PFSK-1 (cell line): ENCODE measurements around the gene VWA2.

Experiments used
- FOXP2 ChIP-seq: optimal IDR thresholded peaks from 2 replicates; pipeline ENCODE3; 2011; ENCODE audit warnings: borderline replicate concordance, control low read depth, inconsistent platforms; ENCODE audit not compliant: insufficient read depth; ENCODE audit errors: extremely low read length, extremely low read depth
- POLR2AphosphoS5 ChIP-seq: IDR thresholded peaks from 2 replicates; pipeline ENCODE4 v1.6.1; 2012; ENCODE audit warnings: low read depth, mild to moderate bottlenecking, control low read depth, low read length, moderate library complexity
- REST ChIP-seq, 2 experiments: IDR thresholded peaks; 2 replicates each; pipeline versions ENCODE4 v1.6.1 to v1.8.0; 2011 to 2012; ENCODE audit warnings: low read depth in 2 of 2, low read length in 2 of 2, control low read depth in 1 of 2, inconsistent platforms in 1 of 2, mild to moderate bottlenecking in 1 of 2, moderate library complexity in 1 of 2; ENCODE audit not compliant: insufficient read depth in 1 of 2
- SIN3A ChIP-seq: IDR thresholded peaks from 2 replicates; pipeline ENCODE4 v1.6.1; 2012; ENCODE audit warnings: mild to moderate bottlenecking, low read length, moderate library complexity, borderline replicate concordance; ENCODE audit not compliant: insufficient read depth
- TAF1 ChIP-seq: IDR thresholded peaks from 2 replicates; pipeline ENCODE4 v1.6.1; 2012; ENCODE audit warnings: low read length, control low read depth, borderline replicate concordance; ENCODE audit not compliant: insufficient read depth

The VWA2 gene

DNA sequence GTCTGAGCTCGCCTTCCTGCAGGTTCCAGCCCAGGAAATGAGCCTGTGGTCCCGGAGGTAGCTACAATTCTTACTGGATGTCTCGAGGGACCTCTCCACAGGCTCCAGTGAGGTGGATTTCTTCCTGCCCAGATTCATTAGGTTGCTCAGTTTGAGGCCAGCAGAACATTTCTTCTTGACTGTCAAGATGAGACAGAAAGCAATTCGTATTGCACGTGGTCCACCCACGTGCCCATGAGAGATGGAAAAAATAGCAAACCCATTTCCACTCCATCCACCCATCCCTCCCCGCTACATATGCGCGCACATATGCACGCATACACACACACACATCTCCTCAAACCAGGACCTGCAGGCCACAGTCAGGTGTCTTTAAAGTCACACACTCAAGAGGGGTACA, 68.7 kb downstream of the VWA2 start:
- TF ChIP-seq SIN3A (no peak), POLR2AphosphoS5 (no peak), FOXP2 (no peak), REST (IDR thresholded peaks at IDR 0.05; ENCODE audit: insufficient read depth in 1 of 2, low read depth in 2 of 2, low read length in 2 of 2) (no peak), TAF1 (no peak)

- TF ChIP-seq REST (IDR thresholded peaks at IDR 0.05; ENCODE audit: insufficient read depth in 1 of 2, low read depth in 2 of 2, low read length in 2 of 2): no peak
- no peak for TF ChIP-seq POLR2AphosphoS5
- no peak for TF ChIP-seq TAF1
- no peak for TF ChIP-seq SIN3A
- TF ChIP-seq FOXP2: no peak
Observed at GRCh38 chr10:114308531-114309363, 69.7 kb downstream of the VWA2 start.

DNA sequence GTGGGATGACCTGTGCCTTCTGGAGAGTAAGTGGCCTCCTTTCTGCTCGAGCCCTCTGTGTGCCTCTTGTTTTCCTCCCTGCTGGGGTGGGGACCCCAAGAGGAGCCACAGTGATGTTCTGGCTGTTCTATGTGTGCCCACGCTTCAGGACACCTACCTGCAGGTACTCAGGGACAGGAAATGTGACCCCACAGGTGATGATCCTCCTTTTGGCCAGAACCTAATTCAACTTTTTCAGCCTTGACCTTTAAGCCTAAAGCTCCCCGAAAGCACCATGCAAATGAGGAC, 70.3 kb downstream of the VWA2 start:
- no peak for TF ChIP-seq TAF1
- TF ChIP-seq REST (IDR thresholded peaks at IDR 0.05; ENCODE audit: insufficient read depth in 1 of 2, low read depth in 2 of 2, low read length in 2 of 2): no peak
- TF ChIP-seq POLR2AphosphoS5: no peak
- TF ChIP-seq FOXP2: no peak
- TF ChIP-seq SIN3A: no peak

DNA sequence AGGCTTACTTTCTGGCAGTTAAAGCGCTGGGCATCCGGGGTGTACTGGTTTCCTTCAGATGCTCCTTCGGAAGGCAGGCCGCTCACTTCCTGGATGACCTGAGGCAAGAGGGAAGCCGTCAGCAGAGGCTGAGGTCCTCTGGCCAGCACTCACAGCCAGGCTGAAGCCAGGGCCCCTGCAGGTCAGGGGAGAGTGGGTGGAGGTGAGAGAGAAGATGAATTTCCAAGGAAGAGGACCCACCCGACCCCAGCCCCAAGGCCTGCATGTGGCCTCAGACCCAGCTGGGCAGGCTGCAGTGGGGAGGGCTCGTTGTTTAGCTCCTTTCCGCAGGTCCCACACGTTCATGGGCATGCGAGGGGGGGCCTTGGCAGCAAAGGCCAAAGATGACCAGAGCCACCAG, 71.3 kb downstream of the VWA2 start:
- TF ChIP-seq POLR2AphosphoS5: no peak
- TF ChIP-seq FOXP2: no peak
- TF ChIP-seq TAF1: no peak
- TF ChIP-seq REST (IDR thresholded peaks at IDR 0.05; ENCODE audit: insufficient read depth in 1 of 2, low read depth in 2 of 2, low read length in 2 of 2): no peak
- no peak for TF ChIP-seq SIN3A

- no peak for TF ChIP-seq SIN3A
- no peak for TF ChIP-seq FOXP2
- TF ChIP-seq REST (IDR thresholded peaks at IDR 0.05; ENCODE audit: insufficient read depth in 1 of 2, low read depth in 2 of 2, low read length in 2 of 2): no peak
- no peak for TF ChIP-seq POLR2AphosphoS5
- no peak for TF ChIP-seq TAF1
Observed at GRCh38 chr10:114311023-114311422, 72.0 kb downstream of the VWA2 start.
